Muscle of arm (tissue), 12 donors: ENCODE measurements around the gene TBCC. TPM values are rescaled to one million over a fixed set of nuclear protein-coding genes. Genes with fewer than 3 reads are reported as not detected.

Experiments used
- DNase-seq: peaks from one replicate; pipeline ENCODE4 v3.0.0-alpha.2; 2013
- polyA plus RNA-seq, 12 donors: library from polyadenylated mRNA; unstranded; fragments of 120-200 nt; gene quantifications; one replicate each; pipeline ENCODE4 v1.2.1, GENCODE V29; 2013; ENCODE audit not compliant: insufficient read length in 12 of 12

TBCC gene
- polyA plus RNA-seq, 12 donors, result 12.9 to 25.0 (median 14.2) TPM; not detected in 1

DNA sequence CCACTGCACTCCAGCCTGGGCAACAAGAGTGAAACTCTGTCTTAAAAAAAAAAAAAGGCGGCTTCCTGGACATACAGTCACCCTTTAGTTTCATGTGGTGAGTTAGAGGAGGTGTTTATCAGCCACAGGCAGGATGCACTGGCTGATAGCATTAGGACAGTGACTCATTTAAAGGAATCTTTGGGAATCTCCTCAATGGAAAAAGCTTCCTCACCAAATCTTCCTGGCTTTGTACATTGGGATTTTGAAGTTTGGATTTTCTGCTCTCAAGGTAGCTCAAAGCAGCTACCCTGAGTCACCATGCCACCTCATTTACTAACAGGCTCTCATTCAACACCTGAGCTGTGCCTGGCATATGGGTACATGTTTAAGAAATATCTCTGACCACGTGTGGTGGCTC lies 43.7 kb downstream of the TBCC start:
- DNase-seq, result no peak

DNA sequence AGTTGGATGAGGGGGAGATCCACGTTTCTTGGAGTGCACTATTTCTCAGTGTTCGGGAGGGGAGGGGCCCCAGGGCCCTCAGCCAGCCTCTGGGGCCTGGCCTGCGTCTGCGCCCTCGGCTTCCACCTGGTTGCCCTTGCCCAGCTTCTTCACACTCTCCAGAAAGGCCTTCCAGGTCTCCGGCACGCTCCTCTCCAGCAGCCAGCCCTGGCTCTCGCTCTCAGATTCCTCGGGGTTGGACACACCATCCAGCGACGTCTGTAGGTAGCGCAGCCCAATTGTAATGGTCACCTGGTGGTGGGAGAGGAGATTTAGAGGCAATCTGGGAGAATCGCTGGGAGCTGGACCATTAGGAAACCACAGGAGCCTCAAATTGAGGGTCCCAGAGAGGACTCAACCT lies 47.7 kb downstream of the TBCC start:
- DNase-seq, result no peak

DNA sequence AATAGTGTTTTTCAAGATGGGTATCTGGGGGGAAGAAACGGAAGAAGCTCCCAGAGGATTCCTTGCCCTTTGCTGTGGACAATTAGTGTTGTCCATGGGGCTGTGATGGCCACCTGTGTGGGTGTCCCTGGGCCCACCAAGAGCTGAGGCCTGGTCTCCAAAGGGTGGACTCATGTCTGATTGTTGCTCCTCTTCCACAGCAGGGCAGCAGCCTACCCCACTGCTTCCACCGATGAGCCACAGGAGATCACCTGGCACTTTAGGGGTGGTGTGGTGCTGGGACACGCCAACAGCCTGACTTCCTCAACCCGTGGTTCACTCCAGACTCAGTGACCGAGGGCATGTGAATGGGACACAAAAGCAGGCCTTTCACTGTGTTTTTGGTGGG lies 48.6 kb downstream of the TBCC start:
- DNase-seq, result no peak

DNA sequence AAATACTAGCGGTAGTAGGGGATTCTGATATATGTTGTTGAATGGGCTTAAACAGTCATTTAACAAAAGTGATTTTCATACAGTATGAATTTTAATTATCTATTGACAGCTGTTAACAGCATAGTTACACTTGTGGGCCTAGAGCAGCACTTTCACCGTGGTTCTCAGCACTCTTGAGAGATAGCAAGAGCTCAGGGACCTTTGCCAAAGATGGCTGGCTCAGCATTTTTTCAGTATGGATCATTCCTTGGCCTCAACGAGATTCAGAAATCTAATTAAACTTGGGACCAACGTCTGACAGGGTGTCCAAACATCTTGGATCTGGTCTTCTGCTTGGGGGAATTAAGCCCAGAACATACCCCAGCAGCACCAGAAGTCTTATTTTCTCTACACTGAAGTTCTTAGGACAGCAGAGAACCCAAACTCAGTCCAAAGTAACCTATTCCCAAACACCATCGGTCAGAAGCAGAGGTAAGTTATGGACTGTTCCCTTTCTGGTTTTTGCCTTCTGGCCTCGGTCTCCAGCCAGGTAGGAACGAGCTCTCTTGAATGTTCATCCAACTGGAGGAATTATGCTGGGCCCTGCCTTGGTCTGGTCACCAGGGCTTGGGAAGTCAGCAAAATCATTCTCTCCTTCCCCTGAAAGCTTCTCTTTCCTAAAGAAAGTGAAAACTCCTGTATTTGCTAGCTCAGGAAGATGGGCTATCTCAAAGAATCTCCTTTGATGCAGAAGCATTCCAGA lies 49.2 kb downstream of the TBCC start:
- DNase-seq, result peak; percentile 15

DNA sequence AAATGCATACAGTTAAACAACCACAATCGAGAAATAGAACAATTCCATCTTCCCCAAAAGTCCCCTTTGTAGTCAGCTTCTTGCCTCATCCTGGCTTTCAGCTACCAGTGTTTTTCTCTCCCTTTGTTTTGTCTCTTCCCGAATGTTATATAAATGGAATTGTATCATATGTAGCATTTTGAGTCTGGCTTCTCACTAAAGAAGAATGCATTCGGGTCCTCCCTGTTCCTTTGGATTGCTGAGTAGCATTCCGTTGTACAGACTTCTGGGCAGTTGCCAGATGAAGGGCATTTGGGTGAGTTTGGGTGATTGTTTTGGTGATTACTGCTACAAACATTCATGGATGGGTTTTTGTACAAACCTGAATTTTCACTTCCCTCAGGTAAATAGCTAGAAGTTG lies 51.3 kb downstream of the TBCC start:
- no peak for DNase-seq

Other genes with a start within 250 kb of the TBCC start
- 10 to 100 TPM in 11 of 12 donors, not detected in 1; 14.0 to 22.7 (median 18.8) TPM for gene UBR2, start 182.1 kb downstream of the TBCC start, polyA plus RNA-seq
- gene PRPH2, start 23.5 kb downstream of the TBCC start, polyA plus RNA-seq, result 1 to 10 TPM in 11 of 12 donors, not detected in 1; 2.4 to 7.9 (median 5.2) TPM
- gene BICRAL, start 35.9 kb upstream of the TBCC start, polyA plus RNA-seq, result 100 to 1,000 TPM in 1 of 12 donors, 10 to 100 TPM in 11; 11.7 to 127 (median 14.3) TPM
- 100 to 1,000 TPM in 1 of 12 donors, 10 to 100 TPM in 11; 51.3 to 224 (median 80.8) TPM for gene RPL7L1, start 133.5 kb upstream of the TBCC start, polyA plus RNA-seq
- under 1 TPM in 1 of 12 donors, not detected in 11; 0.44 TPM for gene PTCRA, start 169.9 kb upstream of the TBCC start, polyA plus RNA-seq
- gene CNPY3, start 183.4 kb upstream of the TBCC start, polyA plus RNA-seq, result 10 to 100 TPM in 11 of 12 donors, not detected in 1; 21.5 to 35.1 (median 26.3) TPM
- under 1 TPM in 10 of 12 donors, not detected in 2; 0.23 to 0.88 (median 0.40) TPM for gene GNMT, start 214.7 kb upstream of the TBCC start, polyA plus RNA-seq
- 10 to 100 TPM in 10 of 12 donors, 1 to 10 TPM in 1, not detected in 1; 7.7 to 26.6 (median 18.1) TPM for gene PEX6, start 233.1 kb upstream of the TBCC start, polyA plus RNA-seq
- gene PPP2R5D, start 238.5 kb upstream of the TBCC start, polyA plus RNA-seq, result 10 to 100 TPM in 11 of 12 donors, not detected in 1; 40.0 to 58.7 (median 43.7) TPM